BE2C (cell line): ENCODE measurements around the gene GABRA6.
A peak's percentile ranks its signal among the peaks of the same experiment; 100 is the strongest.

Experiments used
- DNase-seq: peaks from one replicate; pipeline ENCODE4 v3.0.0-alpha.2; 2020
- H3K27me3 ChIP-seq: fragments of 250-450 bp; sonication (Bioruptor Pico); 2 replicates; pipeline ENCODE4 v1.5.1; 2020; ENCODE audit warnings: mild to moderate bottlenecking
- H3K36me3 ChIP-seq: fragments of 250-450 bp; sonication (Bioruptor Pico); 2 replicates; pipeline ENCODE4 v1.5.1; 2020; ENCODE audit warnings: mild to moderate bottlenecking
- H3K4me1 ChIP-seq: fragments of 250-450 bp; sonication (Bioruptor Pico); 2 replicates; pipeline ENCODE4 v1.5.1; 2020
- H3K4me3 ChIP-seq: 2 replicates; pipeline ENCODE4 v1.5.1; 2011; ENCODE audit warnings: low read depth, low read length
- H3K9me3 ChIP-seq: fragments of 250-450 bp; sonication (Bioruptor Pico); 2 replicates; pipeline ENCODE4 v1.5.1; 2020
- CTCF ChIP-seq: IDR thresholded peaks from 2 replicates; pipeline ENCODE4 v1.5.1; 2012; ENCODE audit warnings: mild to moderate bottlenecking, low read depth, low read length

Gene GABRA6

GRCh38 chr5:161676103-161676502 is 9.4 kb upstream of the GABRA6 start:
- TF ChIP-seq CTCF, result peak; percentile 47
- DNase-seq, result no peak
- Histone ChIP-seq H3K36me3 (no peaks in the 10 kb centered on the region), H3K4me1 (no peaks in the 10 kb centered on the region), H3K27me3 (no peaks in the 10 kb centered on the region), H3K4me3 (no peak overlapping the region), H3K9me3 (no peaks in the 10 kb centered on the region; the same call in 1 of the 2 replicates)

DNA sequence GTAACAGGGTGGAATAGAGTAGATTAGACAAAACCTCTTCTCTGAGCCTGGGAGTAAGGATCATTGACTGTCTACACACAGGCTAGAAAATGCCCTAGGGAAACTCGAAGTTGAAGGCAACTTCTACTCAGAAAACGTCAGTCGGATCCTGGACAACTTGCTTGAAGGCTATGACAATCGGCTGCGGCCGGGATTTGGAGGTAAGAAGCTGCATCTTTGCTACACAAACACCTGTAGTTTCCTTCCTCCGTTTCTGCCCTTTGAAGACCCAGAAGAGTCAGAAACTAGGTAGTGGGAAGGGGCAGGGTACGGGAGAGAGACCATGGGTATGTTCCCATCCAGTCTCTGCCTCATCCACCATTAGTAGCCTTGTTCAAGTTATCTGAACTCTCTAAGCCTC is 628 bp downstream of the GABRA6 start:
- Histone ChIP-seq H3K27me3 (no peaks in the 10 kb centered on the region), H3K4me1 (no peaks in the 10 kb centered on the region), H3K9me3 (no peaks in the 10 kb centered on the region), H3K4me3 (no peak overlapping the region), H3K36me3 (no peaks in the 10 kb centered on the region)
- DNase-seq, result no peak
- no peak for TF ChIP-seq CTCF

DNA sequence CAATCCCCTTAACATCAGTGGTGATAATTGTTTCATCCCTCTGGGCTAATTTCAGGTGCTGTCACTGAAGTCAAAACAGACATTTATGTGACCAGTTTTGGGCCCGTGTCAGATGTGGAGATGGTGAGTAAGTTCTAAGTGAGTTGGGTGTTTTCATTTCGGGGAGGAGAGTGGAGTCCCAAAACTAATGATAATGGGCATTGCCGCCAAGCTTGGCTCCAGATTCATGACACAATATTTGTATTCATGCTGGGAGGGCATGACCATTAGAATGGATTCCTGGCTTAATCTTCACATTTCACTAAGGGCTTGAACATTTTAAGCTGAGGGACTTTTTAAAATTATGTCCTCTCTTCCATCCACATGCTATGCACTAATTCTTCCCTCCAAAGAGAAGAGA is 1.4 kb downstream of the GABRA6 start:
- no peaks in the 10 kb centered on the region for H3K27me3 ChIP-seq
- H3K9me3 ChIP-seq, result no peaks in the 10 kb centered on the region
- DNase-seq, result no peak
- H3K4me1 ChIP-seq, result no peaks in the 10 kb centered on the region
- H3K4me3 ChIP-seq, result no peak overlapping the region
- TF ChIP-seq CTCF, result no peak
- no peaks in the 10 kb centered on the region for H3K36me3 ChIP-seq

DNA sequence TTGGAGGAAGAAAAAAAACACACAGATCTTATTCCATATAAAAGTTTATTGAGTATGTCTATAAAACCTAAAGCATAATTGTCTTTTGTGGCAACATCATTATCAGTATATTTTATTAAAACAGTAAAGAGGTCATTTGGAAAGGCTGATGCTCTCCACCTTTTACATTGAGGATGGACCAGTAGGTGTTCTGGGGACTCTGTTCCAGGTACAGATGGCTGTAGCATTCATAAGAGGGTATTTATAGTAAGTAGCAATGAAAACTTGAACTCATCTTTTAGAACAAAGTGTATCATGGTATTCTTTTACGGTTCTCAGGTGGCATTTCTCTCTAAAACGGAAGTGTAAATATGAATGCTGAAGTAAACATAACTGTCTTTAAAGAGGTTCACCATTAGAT is 1.8 kb downstream of the GABRA6 start:
- H3K4me1 ChIP-seq, result no peaks in the 10 kb centered on the region
- no peak overlapping the region for H3K4me3 ChIP-seq
- no peak for DNase-seq
- H3K27me3 ChIP-seq, result no peaks in the 10 kb centered on the region
- H3K9me3 ChIP-seq, result no peaks in the 10 kb centered on the region
- no peak for TF ChIP-seq CTCF
- no peaks in the 10 kb centered on the region for H3K36me3 ChIP-seq

DNA sequence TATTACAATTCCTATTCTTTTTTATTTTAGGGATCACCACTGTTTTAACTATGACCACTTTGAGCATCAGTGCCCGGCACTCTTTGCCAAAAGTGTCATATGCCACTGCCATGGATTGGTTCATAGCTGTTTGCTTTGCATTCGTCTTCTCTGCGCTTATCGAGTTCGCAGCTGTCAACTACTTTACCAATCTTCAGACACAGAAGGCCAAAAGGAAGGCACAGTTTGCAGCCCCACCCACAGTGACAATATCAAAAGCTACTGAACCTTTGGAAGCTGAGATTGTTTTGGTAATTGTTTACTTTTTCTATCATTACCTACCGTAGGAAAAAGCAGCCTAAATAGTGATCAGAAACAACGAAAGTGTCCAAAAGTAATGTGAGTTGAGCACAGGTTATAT is 6.4 kb downstream of the GABRA6 start:
- no peak overlapping the region for H3K4me3 ChIP-seq
- no peaks in the 10 kb centered on the region for H3K4me1 ChIP-seq
- DNase-seq, result no peak
- no peaks in the 10 kb centered on the region for H3K27me3 ChIP-seq
- H3K36me3 ChIP-seq, result no peaks in the 10 kb centered on the region
- no peaks in the 10 kb centered on the region for H3K9me3 ChIP-seq
- no peak for TF ChIP-seq CTCF

DNA sequence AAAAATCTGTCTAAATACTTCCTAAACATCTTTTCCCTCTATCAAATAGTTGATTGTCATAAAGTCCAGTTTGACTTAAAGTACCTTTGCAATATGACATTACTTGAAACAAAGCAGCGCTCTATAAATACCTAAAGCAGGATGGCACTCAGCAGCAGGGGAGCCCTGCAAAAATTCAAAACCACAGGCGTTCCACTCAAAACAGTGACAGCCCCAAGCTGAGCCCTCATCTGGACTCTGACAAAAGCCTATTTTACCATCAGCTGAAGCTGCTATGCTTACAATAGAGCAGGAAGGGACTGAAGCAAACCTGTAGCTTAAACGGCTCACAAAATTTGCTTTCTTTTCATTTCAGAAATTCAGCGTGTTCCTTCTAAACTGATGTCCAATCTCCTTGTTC is 11.5 kb downstream of the GABRA6 start:
- no peak overlapping the region for H3K4me3 ChIP-seq
- H3K36me3 ChIP-seq, result no peaks in the 10 kb centered on the region
- H3K9me3 ChIP-seq, result no peaks in the 10 kb centered on the region
- TF ChIP-seq CTCF, result no peak
- H3K27me3 ChIP-seq, result no peaks in the 10 kb centered on the region
- DNase-seq, result no peak
- H3K4me1 ChIP-seq, result no peaks in the 10 kb centered on the region
